WTC11 (cell line): Measurements from ENCODE around the gene DLL4. TPM values are rescaled to one million over a fixed set of nuclear protein-coding genes. Genes with fewer than 3 reads are reported as not detected.

Experiments used
- ATAC-seq: fragments of 200-7000 bp; cut with Tn5 transposase; 2 replicates; pipeline ENCODE4 v1.10.0; 2021; ENCODE audit warnings: mild to moderate bottlenecking, moderate library complexity
- CTCF ChIA-PET: fragments of 300-600 bp; sonication (Branson Sonifier 250); formaldehyde crosslinking; loops from one replicate; lab custom pipeline; 2021; ENCODE audit warnings: antibody characterized with exemption; lab: Charles Lee
- POLR2A ChIA-PET: fragments of 350-600 bp; sonication (Branson Sonifier 250); formaldehyde crosslinking; loops from one replicate; lab custom pipeline; 2021; ENCODE audit warnings: antibody characterized with exemption; lab: Charles Lee
- DNase-seq: peaks from one replicate; pipeline ENCODE4 v3.0.0; 2021; ENCODE audit warnings: low spot score
- H3K27ac Mint-ChIP-seq: 2 replicates; pipeline ENCODE4 v1.8.0; 2021; ENCODE audit warnings: mixed read lengths
- H3K27me3 Mint-ChIP-seq: 2 replicates; pipeline ENCODE4 v1.8.0; 2021; ENCODE audit warnings: low read depth, mild to moderate bottlenecking, moderate library complexity, mixed read lengths
- H3K36me3 Mint-ChIP-seq: 2 replicates; pipeline ENCODE4 v1.8.0; 2021; ENCODE audit warnings: mixed read lengths
- H3K4me1 Mint-ChIP-seq: 2 replicates; pipeline ENCODE4 v1.8.0; 2022; ENCODE audit warnings: mixed read lengths
- H3K4me3 Mint-ChIP-seq: 2 replicates; pipeline ENCODE4 v1.8.0; 2021; ENCODE audit warnings: mild to moderate bottlenecking, moderate library complexity, mixed read lengths
- H3K9me3 Mint-ChIP-seq: 2 replicates; pipeline ENCODE4 v1.8.0; 2021; ENCODE audit warnings: mixed read lengths
- EMX1 ChIP-seq: fragments of 250-450 bp; sonication (Bioruptor Pico); IDR thresholded peaks from 2 replicates; pipeline ENCODE4 v1.8.0; 2021; ENCODE audit warnings: mild to moderate bottlenecking
- ETV6 ChIP-seq: sonication (generic); formaldehyde crosslinking; IDR thresholded peaks from 2 replicates; pipeline ENCODE4 v1.8.1; 2022; ENCODE audit warnings: mild to moderate bottlenecking, missing genetic modification reagents
- FOXK1 ChIP-seq: sonication (generic); formaldehyde crosslinking; IDR thresholded peaks from 2 replicates; pipeline ENCODE4 v1.8.0; 2022; ENCODE audit warnings: mild to moderate bottlenecking, moderate library complexity, missing genetic modification reagents
- HMGA2 ChIP-seq: fragments of 250-450 bp; sonication (Bioruptor Pico); IDR thresholded peaks from 2 replicates; pipeline ENCODE4 v1.4.0; 2021; ENCODE audit warnings: mild to moderate bottlenecking, moderate library complexity
- JUN ChIP-seq: sonication (generic); formaldehyde crosslinking; IDR thresholded peaks from 2 replicates; pipeline ENCODE4 v1.8.0; 2023; ENCODE audit warnings: mild to moderate bottlenecking, missing genetic modification reagents
- KAT7 ChIP-seq: sonication (generic); formaldehyde crosslinking; IDR thresholded peaks from 2 replicates; pipeline ENCODE4 v1.8.1; 2023; ENCODE audit warnings: missing genetic modification reagents, mild to moderate bottlenecking, borderline replicate concordance
- MXD4 ChIP-seq: fragments of 250-450 bp; sonication (Bioruptor Pico); IDR thresholded peaks from 2 replicates; pipeline ENCODE4 v1.8.0; 2021; ENCODE audit warnings: mild to moderate bottlenecking, moderate library complexity, borderline replicate concordance
- NFYB ChIP-seq: sonication (generic); formaldehyde crosslinking; conservative IDR thresholded peaks from 2 replicates; pipeline ENCODE4 v1.8.0; 2022; ENCODE audit warnings: low read depth, missing genetic modification reagents
- NR3C1 ChIP-seq: sonication (generic); formaldehyde crosslinking; conservative IDR thresholded peaks from 2 replicates; pipeline ENCODE4 v1.8.1; 2023; ENCODE audit warnings: low read depth, mild to moderate bottlenecking, missing genetic modification reagents
- SMAD4 ChIP-seq: sonication (generic); formaldehyde crosslinking; IDR thresholded peaks from 2 replicates; pipeline ENCODE4 v1.8.0; 2022; ENCODE audit warnings: mild to moderate bottlenecking, missing genetic modification reagents
- TEAD4 ChIP-seq: sonication (generic); formaldehyde crosslinking; IDR thresholded peaks from 2 replicates; pipeline ENCODE4 v1.8.0; 2022; ENCODE audit warnings: mild to moderate bottlenecking, missing genetic modification reagents
- ZNF138 ChIP-seq: sonication (generic); formaldehyde crosslinking; conservative IDR thresholded peaks from 2 replicates; pipeline ENCODE4 v1.8.1; 2022; ENCODE audit warnings: mild to moderate bottlenecking, moderate library complexity, missing genetic modification reagents
- ZNF219 ChIP-seq: sonication (generic); formaldehyde crosslinking; IDR thresholded peaks from 2 replicates; pipeline ENCODE4 v1.8.0; 2023; ENCODE audit warnings: missing genetic modification reagents, mild to moderate bottlenecking, borderline replicate concordance
- ZNF423 ChIP-seq: fragments of 250-450 bp; sonication (Bioruptor Pico); IDR thresholded peaks from 2 replicates; pipeline ENCODE4 v2.1.2; 2022; ENCODE audit warnings: mild to moderate bottlenecking, moderate library complexity
- total RNA-seq: library from RNA; stranded (reverse); gene quantifications from 3 replicates; pipeline ENCODE4 v1.2.3, GENCODE V29; 2021
- TF ChIP-seq, protein P1 (sequence below): sonication (generic); formaldehyde crosslinking; IDR thresholded peaks from 2 replicates; pipeline ENCODE4 v1.8.1; 2022; ENCODE audit warnings: mild to moderate bottlenecking, missing genetic modification reagents, moderate library complexity, borderline replicate concordance
- TF ChIP-seq, protein P2 (sequence below): sonication (generic); formaldehyde crosslinking; conservative IDR thresholded peaks from 2 replicates; pipeline ENCODE4 v1.8.1; 2022; ENCODE audit warnings: mild to moderate bottlenecking, missing genetic modification reagents
- TF ChIP-seq, protein P3 (sequence below): sonication (generic); formaldehyde crosslinking; IDR thresholded peaks from 2 replicates; pipeline ENCODE4 v1.8.1; 2022; ENCODE audit warnings: low read depth, mild to moderate bottlenecking, moderate library complexity, missing genetic modification reagents, borderline replicate concordance
- TF ChIP-seq, protein P4 (sequence below): sonication (generic); formaldehyde crosslinking; IDR thresholded peaks from 2 replicates; pipeline ENCODE4 v1.8.1; 2022; ENCODE audit warnings: low read depth, missing genetic modification reagents, borderline replicate concordance
- TF ChIP-seq, protein P5 (sequence below): sonication (generic); formaldehyde crosslinking; IDR thresholded peaks from 2 replicates; pipeline ENCODE4 v1.8.1; 2023; ENCODE audit warnings: mild to moderate bottlenecking, missing genetic modification reagents
- TF ChIP-seq, protein P6 (sequence below): sonication (generic); formaldehyde crosslinking; IDR thresholded peaks from 2 replicates; pipeline ENCODE4 v1.8.1; 2023; ENCODE audit warnings: mild to moderate bottlenecking, missing genetic modification reagents, moderate library complexity

DLL4 gene
- total RNA-seq, 1 experiment from 2014 or later = 0.94 TPM

DNA sequence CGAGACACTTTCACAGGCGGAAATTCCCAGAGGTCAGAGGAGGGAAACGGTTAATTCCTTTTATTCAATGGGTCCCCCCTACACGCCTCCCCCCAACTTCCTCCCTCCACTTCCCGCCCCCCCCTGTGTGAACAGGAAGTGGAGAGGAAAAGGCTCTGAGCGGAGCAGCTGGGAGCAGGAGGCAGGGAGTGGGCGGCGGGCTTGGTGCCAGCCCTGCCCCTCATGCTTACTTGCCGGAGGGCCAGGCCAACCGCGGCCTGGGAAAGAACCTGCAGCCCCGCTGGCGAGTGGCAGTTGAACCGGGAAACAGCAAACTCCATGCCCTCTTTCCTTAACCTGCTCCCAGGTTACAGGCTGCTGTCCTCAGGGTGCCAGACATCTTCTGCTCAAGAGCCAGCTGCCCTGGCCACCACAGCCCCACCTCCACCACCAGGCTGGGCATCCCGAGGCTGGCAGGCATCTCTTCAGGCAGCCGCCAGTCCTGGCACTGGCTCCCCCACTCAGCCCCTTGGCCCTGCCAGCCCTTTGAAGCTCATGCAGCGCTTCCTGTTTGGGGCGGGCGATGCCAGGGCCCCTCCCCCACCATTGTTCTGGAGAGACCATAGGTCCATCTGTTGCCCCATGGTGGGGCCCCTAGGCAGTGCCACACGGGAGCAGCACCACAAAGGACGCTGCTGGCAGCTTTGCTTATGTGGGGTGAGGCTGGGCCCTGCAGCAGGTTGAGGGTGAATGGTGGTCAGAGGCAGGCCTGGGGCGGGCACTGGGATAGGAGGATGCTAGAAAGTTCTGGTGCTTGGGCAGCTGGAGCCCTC, 21.9 kb upstream of the DLL4 start:
- Mint-ChIP-seq H3K27me3 (no peaks in the 10 kb centered on the region), H3K9me3 (no peaks in the 10 kb centered on the region), H3K4me1 (peaks cover 18% of the 10 kb centered on the region), H3K27ac (no peak overlapping the region), H3K4me3 (peak overlapping the region; percentile 62), H3K36me3 (peaks cover 10% of the 10 kb centered on the region)
- POLR2A ChIA-PET = interaction anchor here (0.5 to 2.7 kb wide), 5 partner anchors 21 to 232 kb away, joined by 4 to 7 read pairs (median 4); no protein-coding TSS in a partner anchor
- DNase-seq (no peak), ATAC-seq (no peak)
- TF ChIP-seq FOXK1 (CRISPR knock-in tag) (no peak), ETV6 (CRISPR knock-in tag) (peak; percentile 93)
- TF ChIP-seq, protein P1, sequence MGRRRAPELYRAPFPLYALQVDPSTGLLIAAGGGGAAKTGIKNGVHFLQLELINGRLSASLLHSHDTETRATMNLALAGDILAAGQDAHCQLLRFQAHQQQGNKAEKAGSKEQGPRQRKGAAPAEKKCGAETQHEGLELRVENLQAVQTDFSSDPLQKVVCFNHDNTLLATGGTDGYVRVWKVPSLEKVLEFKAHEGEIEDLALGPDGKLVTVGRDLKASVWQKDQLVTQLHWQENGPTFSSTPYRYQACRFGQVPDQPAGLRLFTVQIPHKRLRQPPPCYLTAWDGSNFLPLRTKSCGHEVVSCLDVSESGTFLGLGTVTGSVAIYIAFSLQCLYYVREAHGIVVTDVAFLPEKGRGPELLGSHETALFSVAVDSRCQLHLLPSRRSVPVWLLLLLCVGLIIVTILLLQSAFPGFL (CRISPR knock-in tag) = 0 out of 2 replicates have a peak, but pooled peaks have one; percentile 15
- CTCF ChIA-PET = interaction anchor here (0.5 to 7.8 kb wide), 15 partner anchors 8 to 324 kb away, joined by 3 to 101 read pairs (median 11); partner anchors contain the start of genes CHP1, DLL4 and VPS18

DNA sequence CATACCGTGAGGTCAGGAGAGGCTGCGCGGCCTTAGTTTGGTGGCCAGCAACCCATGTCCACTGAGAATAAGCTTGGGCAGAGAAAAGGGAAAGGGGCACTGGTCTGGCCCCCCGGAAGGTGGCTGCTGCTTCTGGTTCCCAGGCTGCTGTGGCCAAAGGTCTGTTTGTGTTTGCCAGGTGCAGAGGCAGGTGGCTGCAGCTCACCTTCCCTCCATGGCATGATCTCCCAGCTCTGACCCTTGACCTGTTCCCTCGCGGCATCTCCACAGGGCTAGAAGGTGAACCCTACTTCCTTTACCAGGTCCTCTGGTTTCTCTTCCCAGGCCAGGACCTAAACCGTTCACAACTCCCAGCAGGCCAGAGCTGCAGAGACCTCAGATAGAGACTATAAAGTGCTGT, 21.0 kb upstream of the DLL4 start:
- POLR2A ChIA-PET = no interaction called here
- ATAC-seq (no peak), DNase-seq (no peak)
- CTCF ChIA-PET = interaction anchor here (1.1 to 7.8 kb wide), 5 partner anchors 12 to 114 kb away, joined by 4 to 101 read pairs (median 14); partner anchors contain the start of genes DLL4 and VPS18
- peaks cover 18% of the 10 kb centered on the region for H3K4me1 Mint-ChIP-seq
- H3K9me3 Mint-ChIP-seq = no peaks in the 10 kb centered on the region
- H3K36me3 Mint-ChIP-seq = peaks cover 5% of the 10 kb centered on the region
- TF ChIP-seq, protein P2, sequence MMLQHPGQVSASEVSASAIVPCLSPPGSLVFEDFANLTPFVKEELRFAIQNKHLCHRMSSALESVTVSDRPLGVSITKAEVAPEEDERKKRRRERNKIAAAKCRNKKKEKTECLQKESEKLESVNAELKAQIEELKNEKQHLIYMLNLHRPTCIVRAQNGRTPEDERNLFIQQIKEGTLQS (CRISPR knock-in tag) = no peak
- TF ChIP-seq, protein P3, sequence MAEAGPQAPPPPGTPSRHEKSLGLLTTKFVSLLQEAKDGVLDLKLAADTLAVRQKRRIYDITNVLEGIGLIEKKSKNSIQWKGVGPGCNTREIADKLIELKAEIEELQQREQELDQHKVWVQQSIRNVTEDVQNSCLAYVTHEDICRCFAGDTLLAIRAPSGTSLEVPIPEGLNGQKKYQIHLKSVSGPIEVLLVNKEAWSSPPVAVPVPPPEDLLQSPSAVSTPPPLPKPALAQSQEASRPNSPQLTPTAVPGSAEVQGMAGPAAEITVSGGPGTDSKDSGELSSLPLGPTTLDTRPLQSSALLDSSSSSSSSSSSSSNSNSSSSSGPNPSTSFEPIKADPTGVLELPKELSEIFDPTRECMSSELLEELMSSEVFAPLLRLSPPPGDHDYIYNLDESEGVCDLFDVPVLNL (CRISPR knock-in tag) = no peak
- TF ChIP-seq ZNF138 (no peak), SMAD4 (CRISPR knock-in tag) (no peak), ZNF423 (CRISPR knock-in tag) (no peak), EMX1 (no peak), NFYB (CRISPR knock-in tag) (no peak), MXD4 (CRISPR knock-in tag) (no peak), TEAD4 (CRISPR knock-in tag) (no peak), ZNF219 (no peak), NR3C1 (CRISPR knock-in tag) (no peak), JUN (CRISPR knock-in tag) (no peak), KAT7 (CRISPR knock-in tag) (no peak), HMGA2 (CRISPR knock-in tag) (no peak)
- TF ChIP-seq, protein P4, sequence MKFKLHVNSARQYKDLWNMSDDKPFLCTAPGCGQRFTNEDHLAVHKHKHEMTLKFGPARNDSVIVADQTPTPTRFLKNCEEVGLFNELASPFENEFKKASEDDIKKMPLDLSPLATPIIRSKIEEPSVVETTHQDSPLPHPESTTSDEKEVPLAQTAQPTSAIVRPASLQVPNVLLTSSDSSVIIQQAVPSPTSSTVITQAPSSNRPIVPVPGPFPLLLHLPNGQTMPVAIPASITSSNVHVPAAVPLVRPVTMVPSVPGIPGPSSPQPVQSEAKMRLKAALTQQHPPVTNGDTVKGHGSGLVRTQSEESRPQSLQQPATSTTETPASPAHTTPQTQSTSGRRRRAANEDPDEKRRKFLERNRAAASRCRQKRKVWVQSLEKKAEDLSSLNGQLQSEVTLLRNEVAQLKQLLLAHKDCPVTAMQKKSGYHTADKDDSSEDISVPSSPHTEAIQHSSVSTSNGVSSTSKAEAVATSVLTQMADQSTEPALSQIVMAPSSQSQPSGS = no peak
- TF ChIP-seq, protein P5, sequence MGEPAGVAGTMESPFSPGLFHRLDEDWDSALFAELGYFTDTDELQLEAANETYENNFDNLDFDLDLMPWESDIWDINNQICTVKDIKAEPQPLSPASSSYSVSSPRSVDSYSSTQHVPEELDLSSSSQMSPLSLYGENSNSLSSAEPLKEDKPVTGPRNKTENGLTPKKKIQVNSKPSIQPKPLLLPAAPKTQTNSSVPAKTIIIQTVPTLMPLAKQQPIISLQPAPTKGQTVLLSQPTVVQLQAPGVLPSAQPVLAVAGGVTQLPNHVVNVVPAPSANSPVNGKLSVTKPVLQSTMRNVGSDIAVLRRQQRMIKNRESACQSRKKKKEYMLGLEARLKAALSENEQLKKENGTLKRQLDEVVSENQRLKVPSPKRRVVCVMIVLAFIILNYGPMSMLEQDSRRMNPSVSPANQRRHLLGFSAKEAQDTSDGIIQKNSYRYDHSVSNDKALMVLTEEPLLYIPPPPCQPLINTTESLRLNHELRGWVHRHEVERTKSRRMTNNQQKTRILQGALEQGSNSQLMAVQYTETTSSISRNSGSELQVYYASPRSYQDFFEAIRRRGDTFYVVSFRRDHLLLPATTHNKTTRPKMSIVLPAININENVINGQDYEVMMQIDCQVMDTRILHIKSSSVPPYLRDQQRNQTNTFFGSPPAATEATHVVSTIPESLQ = no peak
- TF ChIP-seq, protein P6, sequence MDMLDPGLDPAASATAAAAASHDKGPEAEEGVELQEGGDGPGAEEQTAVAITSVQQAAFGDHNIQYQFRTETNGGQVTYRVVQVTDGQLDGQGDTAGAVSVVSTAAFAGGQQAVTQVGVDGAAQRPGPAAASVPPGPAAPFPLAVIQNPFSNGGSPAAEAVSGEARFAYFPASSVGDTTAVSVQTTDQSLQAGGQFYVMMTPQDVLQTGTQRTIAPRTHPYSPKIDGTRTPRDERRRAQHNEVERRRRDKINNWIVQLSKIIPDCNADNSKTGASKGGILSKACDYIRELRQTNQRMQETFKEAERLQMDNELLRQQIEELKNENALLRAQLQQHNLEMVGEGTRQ (CRISPR knock-in tag) = no peak
- no peaks in the 10 kb centered on the region for H3K27me3 Mint-ChIP-seq
- H3K4me3 Mint-ChIP-seq = peak overlapping the region; percentile 12; the same call in 1 of the 2 replicates
- H3K27ac Mint-ChIP-seq = no peak overlapping the region
